ENCODE results near the gene ZNF804A. TPM values are rescaled to one million over a fixed set of nuclear protein-coding genes. Genes with fewer than 3 reads are reported as not detected.

Gene ZNF804A
- total RNA-seq, 1 donor from 2014 or later = 0.32 TPM

GRCh38 chr2:184735611-184736010, 137.3 kb downstream of the ZNF804A start:
- Histone ChIP-seq H4K20me1 (ENCODE audit: insufficient read depth, low read length) (no peaks in the 10 kb centered on the region), H3K4me3 (ENCODE audit: insufficient read depth, low read depth, low read length) (no peak overlapping the region), H3K9ac (ENCODE audit: low read length) (no peak overlapping the region), H3K9me3 (ENCODE audit: insufficient read depth, low read depth, low read length) (no peaks in the 10 kb centered on the region), H3K36me3 (ENCODE audit: insufficient read depth, low read length) (no peaks in the 10 kb centered on the region), H3K4me1 (ENCODE audit: insufficient read depth, low read length) (no peaks in the 10 kb centered on the region), H3K27ac (ENCODE audit: low read depth, low read length) (no peak overlapping the region), H3K4me2 (ENCODE audit: low read length) (no peak overlapping the region), H2AFZ (ENCODE audit: low read depth, low read length) (no peak overlapping the region), H3K79me2 (ENCODE audit: insufficient read depth, low read length) (no peaks in the 10 kb centered on the region), H3K27me3 (ENCODE audit: insufficient read depth, low read length) (no peaks in the 10 kb centered on the region)
- no peaks in the 10 kb centered on the region for H3K4me1 Mint-ChIP-seq (ENCODE audit: low read depth, unreplicated experiment)
- peak; percentile 40 for DNase-seq (ENCODE audit: low read depth)
- TF ChIP-seq EZH2 (IDR thresholded peaks at IDR 0.05; ENCODE audit: insufficient read depth, low read length) (no peak), CTCF (IDR thresholded peaks at IDR 0.05; ENCODE audit: insufficient read depth, low read depth, low read length) (no peak)
- H3K27me3 Mint-ChIP-seq (ENCODE audit: low read depth, unreplicated experiment) = no peaks in the 10 kb centered on the region
- no peak for FAIRE-seq
- no peak overlapping the region for H3K4me3 Mint-ChIP-seq (ENCODE audit: unreplicated experiment)
- no peaks in the 10 kb centered on the region for H3K9me3 Mint-ChIP-seq (ENCODE audit: unreplicated experiment)
- H3K36me3 Mint-ChIP-seq (ENCODE audit: low read depth, unreplicated experiment) = no peaks in the 10 kb centered on the region
- H3K27ac Mint-ChIP-seq (ENCODE audit: unreplicated experiment) = no peak overlapping the region

DNA sequence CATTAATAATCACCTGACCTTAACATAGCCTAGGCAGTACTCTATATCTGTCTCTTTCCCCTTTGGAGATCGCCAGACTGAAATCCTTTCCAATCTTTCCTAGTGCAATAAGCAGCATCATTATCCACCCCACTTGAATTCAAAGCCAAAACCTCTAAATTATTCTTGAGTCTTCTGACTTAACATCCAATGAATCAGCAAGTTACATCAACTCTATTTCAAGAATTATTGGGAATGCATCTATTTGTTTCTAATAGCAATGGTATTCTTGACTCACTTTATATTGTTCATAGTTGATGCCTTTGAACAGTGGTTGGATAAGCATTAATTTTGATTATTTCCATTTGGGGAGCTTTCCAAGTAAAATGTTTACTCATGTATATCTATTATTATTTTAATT, 144.8 kb downstream of the ZNF804A start:
- H2AFZ ChIP-seq (ENCODE audit: low read depth, low read length) = no peak overlapping the region
- H3K4me1 Mint-ChIP-seq (ENCODE audit: low read depth, unreplicated experiment) = no peaks in the 10 kb centered on the region
- DNase-seq (ENCODE audit: low read depth) (peak; percentile 52), FAIRE-seq (no peak)
- H4K20me1 ChIP-seq (ENCODE audit: insufficient read depth, low read length) = no peaks in the 10 kb centered on the region
- no peaks in the 10 kb centered on the region for H3K27me3 Mint-ChIP-seq (ENCODE audit: low read depth, unreplicated experiment)
- H3K9me3 ChIP-seq (ENCODE audit: insufficient read depth, low read depth, low read length) = no peaks in the 10 kb centered on the region
- H3K79me2 ChIP-seq (ENCODE audit: insufficient read depth, low read length) = no peaks in the 10 kb centered on the region
- no peaks in the 10 kb centered on the region for H3K36me3 Mint-ChIP-seq (ENCODE audit: low read depth, unreplicated experiment)
- H3K4me3 Mint-ChIP-seq (ENCODE audit: unreplicated experiment) = no peak overlapping the region
- no peaks in the 10 kb centered on the region for H3K9me3 Mint-ChIP-seq (ENCODE audit: unreplicated experiment)
- no peak overlapping the region for H3K4me2 ChIP-seq (ENCODE audit: low read length)
- TF ChIP-seq CTCF (IDR thresholded peaks at IDR 0.05; ENCODE audit: insufficient read depth, low read depth, low read length) = no peak
- TF ChIP-seq EZH2 (IDR thresholded peaks at IDR 0.05; ENCODE audit: insufficient read depth, low read length) = no peak
- no peak overlapping the region for H3K27ac ChIP-seq (ENCODE audit: low read depth, low read length)
- no peak overlapping the region for H3K27ac Mint-ChIP-seq (ENCODE audit: unreplicated experiment)
- no peaks in the 10 kb centered on the region for H3K27me3 ChIP-seq (ENCODE audit: insufficient read depth, low read length)
- H3K36me3 ChIP-seq (ENCODE audit: insufficient read depth, low read length) = no peaks in the 10 kb centered on the region
- H3K9ac ChIP-seq (ENCODE audit: low read length) = no peak overlapping the region
- no peaks in the 10 kb centered on the region for H3K4me1 ChIP-seq (ENCODE audit: insufficient read depth, low read length)
- no peak overlapping the region for H3K4me3 ChIP-seq (ENCODE audit: insufficient read depth, low read depth, low read length)

DNA sequence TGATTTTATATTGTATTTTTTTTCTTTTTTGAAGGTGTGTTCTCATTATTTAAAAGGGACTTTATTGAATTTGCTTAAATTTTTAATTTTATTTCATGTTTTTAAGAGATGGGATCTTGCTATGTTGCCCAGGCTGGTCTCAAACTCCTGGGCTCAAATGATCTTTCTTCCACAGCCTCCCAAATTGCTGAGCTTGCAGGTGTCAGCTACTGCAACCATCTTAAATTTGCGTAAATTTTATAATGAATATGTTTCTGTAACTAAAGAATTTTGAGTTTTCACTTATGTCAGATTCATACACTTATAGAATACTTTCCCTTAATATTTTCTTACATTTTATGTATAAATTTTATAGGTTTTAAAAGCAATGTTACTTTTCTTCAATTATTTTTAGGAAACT, 157.8 kb downstream of the ZNF804A start:
- H3K79me2 ChIP-seq (ENCODE audit: insufficient read depth, low read length) = no peaks in the 10 kb centered on the region
- H3K4me2 ChIP-seq (ENCODE audit: low read length) = no peak overlapping the region
- H3K4me1 ChIP-seq (ENCODE audit: insufficient read depth, low read length) = no peaks in the 10 kb centered on the region
- no peak overlapping the region for H3K4me3 Mint-ChIP-seq (ENCODE audit: unreplicated experiment)
- FAIRE-seq = no peak
- no peaks in the 10 kb centered on the region for H4K20me1 ChIP-seq (ENCODE audit: insufficient read depth, low read length)
- no peaks in the 10 kb centered on the region for H3K36me3 ChIP-seq (ENCODE audit: insufficient read depth, low read length)
- no peak overlapping the region for H2AFZ ChIP-seq (ENCODE audit: low read depth, low read length)
- no peaks in the 10 kb centered on the region for H3K9me3 Mint-ChIP-seq (ENCODE audit: unreplicated experiment)
- H3K4me3 ChIP-seq (ENCODE audit: insufficient read depth, low read depth, low read length) = no peak overlapping the region
- H3K4me1 Mint-ChIP-seq (ENCODE audit: low read depth, unreplicated experiment) = peaks cover 2% of the 10 kb centered on the region
- no peaks in the 10 kb centered on the region for H3K27me3 ChIP-seq (ENCODE audit: insufficient read depth, low read length)
- no peaks in the 10 kb centered on the region for H3K27me3 Mint-ChIP-seq (ENCODE audit: low read depth, unreplicated experiment)
- no peak for DNase-seq (ENCODE audit: low read depth)
- H3K9me3 ChIP-seq (ENCODE audit: insufficient read depth, low read depth, low read length) = no peaks in the 10 kb centered on the region
- H3K9ac ChIP-seq (ENCODE audit: low read length) = no peak overlapping the region
- TF ChIP-seq CTCF (IDR thresholded peaks at IDR 0.05; ENCODE audit: insufficient read depth, low read depth, low read length) (no peak), EZH2 (IDR thresholded peaks at IDR 0.05; ENCODE audit: insufficient read depth, low read length) (no peak)
- no peaks in the 10 kb centered on the region for H3K36me3 Mint-ChIP-seq (ENCODE audit: low read depth, unreplicated experiment)
- no peak overlapping the region for H3K27ac Mint-ChIP-seq (ENCODE audit: unreplicated experiment)
- no peak overlapping the region for H3K27ac ChIP-seq (ENCODE audit: low read depth, low read length)

Measured in astrocyte (in vitro differentiated cells and primary cell).